ENCODE results near the gene SRSF10.
"Not testable (repeated sequence)": the region's sequence is repeated elsewhere in the genome, so short reads cannot be mapped to it uniquely, and the experiment has no call there.

Gene SRSF10

DNA sequence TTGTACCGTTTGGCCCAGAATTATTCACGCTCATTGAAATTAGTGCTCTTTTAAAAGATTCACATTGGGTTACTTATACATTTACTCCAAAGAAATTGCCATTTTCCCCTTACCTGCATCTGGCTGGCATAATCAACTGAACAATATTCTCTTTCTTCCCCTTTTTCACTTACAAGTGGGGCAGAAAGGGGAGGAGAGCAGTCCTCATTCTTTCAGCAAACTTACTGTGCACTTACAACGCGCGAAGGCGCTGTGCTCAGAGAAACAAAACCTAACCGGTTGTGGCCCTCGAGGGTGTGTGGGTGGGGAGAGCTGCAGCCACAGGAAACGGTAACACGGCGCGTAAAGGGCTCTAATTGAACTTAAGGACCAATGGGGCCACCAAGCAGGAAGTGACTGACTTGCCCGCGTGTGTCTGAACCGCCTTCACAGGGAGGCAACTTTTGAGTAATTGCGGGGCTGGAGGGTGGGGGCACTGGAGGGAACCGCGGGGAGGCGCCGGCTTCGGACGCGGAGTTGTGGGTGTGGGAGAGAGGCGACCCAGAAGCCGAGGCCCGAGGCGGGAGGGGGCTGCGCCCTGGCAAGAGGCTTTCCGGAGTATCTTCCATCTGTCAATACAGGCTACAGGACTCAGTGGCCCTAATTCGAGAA is 21.2 kb downstream of the SRSF10 start:
- peak; percentile 89 to 92 (median 90) for DNase-seq (ENCODE audit: low read depth in 3 of 3)

DNA sequence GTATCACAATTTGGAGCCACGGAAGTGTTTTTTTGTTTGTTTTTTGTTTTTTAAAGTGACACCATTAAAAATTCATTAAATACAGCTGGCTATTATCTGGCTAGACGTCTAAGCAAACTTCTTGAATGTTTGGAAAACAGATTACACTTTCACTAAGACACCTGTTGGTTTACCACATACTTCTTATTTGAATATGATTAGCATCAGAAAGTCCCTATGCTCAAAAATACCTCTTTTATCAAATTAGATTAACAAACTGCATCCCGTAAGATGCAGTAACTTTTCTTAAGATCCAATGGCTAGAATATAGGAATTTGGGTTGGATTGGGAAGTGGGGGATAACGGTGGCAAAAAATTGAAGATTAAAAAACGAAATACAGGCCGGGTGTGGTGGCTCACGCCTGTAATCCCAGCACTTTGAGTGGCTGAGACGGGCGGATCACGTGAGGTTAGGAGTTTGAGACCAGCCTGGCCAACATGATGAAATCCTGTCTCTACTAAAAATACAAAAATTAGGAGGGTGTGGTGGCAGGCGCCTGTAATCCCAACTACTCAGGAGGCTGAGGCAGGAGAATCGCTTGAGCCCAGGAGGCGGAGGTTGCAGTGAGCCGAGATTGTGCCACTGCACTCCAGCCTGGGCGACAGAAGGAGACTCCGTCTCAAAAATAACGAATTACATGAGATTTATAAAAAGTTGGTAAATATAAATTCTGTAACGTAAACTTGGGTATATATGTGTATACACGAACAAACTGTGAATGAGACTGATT is 21.9 kb downstream of the SRSF10 start:
- not testable (repeated sequence) for DNase-seq (ENCODE audit: low read depth in 3 of 3)

DNA sequence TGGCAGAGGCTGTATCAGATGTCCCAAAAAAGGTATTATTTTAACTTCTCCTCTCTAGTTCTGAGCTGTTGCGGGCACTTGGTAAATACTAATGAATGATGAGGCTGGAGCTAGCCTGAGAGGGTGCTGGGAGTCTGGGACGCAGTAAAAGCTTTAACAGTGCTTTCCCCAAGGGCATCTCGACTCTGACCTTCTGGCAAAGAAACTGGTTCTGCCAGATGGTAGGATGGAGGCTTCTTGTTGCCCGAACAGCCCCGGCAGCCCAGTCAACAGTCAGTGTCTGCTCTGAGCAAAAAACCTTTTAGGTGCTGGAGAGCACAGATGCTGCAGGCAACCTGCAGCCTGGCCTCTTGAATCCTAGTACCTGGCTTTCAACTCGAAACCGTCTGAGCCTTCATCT is 23.0 kb downstream of the SRSF10 start:
- no peak for DNase-seq (ENCODE audit: low read depth in 3 of 3)

DNA sequence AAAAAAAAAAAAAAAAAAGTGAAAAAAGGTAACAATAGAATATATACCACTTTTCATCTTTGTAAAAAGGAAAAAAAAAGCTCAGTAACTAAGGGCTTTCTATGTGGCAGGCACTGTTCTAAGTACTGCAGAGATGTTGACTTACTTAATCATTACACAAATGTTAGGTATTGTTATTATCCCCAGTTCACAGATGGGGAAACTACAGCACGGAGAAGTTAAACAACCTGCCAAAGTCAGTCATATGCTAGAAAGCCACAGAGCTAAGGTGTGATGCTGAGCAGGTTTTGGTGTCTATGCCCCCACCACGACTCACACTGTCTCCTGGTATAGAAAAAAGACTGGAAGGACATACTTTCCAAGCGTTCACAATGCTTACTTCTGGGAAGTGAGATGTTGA is 27.1 kb downstream of the SRSF10 start:
- no peak for DNase-seq (ENCODE audit: low read depth in 3 of 3)

DNA sequence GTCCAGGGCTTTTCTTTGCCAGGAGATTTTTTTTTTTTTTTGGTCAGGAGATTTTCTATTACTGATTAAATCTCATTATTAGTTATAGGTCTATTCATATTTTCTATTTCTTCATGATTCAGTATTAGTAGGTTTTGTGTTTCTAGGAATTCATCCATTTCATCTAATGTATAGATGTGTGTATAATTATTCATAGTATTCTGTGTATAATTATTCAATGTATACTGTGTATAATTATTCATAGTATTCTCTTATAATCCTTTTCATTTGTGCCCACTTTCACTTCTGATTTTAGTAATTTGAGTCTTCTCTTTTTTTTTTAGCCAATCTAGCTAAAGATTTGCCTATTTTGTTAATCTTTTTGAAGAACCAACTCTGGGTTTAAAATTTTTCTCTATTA is 32.8 kb downstream of the SRSF10 start:
- no peak for DNase-seq (ENCODE audit: low read depth in 3 of 3)

DNA sequence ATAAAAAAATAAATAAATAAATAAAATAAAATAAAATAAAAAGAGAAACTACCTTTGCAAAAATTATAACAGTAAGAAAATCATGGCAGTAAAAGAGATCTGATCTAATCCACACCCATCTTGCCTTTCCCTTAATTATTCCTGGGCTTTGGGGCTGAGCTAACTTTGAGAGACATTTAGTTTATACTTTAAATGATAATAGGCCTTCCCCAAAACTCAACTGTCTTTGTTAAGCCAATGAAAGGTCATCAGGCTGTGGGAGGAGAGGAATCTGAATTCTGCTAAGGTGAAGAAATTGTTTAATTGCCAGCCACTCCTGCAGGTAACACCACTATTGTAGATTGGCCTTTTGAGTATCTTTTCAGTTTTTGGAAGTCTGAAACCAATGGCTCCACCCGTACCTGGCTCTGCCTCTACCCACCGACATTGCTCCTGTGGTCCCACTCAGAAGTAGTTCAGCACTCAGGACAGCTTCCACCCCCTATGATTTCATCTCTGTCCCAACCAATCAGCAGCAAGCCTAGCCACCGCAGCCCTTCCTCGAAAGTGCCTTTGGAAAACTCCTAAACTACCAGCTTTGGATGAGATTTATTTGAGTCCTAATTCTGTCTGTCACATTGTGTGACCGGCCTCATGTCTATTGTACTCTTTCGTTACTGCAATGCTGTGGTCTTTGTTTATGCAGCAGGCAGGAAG is 43.5 kb downstream of the SRSF10 start:
- no peak for DNase-seq (ENCODE audit: low read depth in 3 of 3)

DNA sequence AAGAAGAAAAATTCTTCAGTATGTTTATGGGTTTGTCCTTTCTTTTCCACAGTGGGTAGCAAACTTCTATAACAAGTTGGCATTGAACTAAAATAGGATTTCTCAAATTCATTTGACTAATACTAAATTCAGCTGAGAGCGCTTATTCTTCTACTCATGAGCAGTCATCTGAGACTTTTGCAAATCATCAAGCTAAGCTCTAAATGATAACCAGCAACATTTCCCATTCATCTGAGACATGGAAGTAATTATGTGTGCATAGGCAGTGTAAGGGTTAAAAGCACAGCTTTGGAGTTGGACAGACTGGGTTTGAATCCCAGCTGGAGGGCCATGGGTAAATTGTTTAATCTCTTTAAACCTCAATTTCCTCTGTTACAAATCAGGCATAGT is 48.6 kb downstream of the SRSF10 start:
- no peak for DNase-seq (ENCODE audit: low read depth in 3 of 3)

DNA sequence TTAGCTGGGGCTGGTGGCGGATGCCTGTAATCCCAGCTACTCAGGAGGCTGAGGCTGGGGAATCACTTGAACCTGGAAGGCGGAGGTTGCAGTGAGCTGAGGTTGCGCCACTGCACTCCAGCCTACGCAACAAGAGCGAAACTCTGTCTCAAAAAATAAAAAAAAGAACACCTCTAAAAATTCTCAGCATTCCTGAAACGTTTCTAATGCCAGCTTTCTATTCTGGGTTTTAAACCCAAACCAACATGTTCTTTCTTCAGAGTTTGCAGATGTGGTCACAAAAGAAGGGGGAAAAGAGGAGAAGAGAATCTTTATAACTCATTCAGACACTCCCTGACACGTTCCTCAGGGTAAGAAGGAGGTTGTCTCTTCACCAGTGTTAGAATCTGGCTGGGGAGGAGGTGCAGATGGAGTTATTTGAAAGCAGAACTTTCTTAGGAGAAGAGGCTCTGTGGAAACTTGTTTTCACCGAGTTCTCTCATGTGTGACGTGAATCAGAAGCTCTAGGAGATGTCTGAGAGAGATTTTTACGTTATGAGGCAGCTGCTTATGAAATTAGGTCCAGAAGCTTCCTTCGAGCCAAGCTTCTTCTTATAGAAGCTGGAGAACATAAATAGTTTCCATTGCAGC is 49.2 kb downstream of the SRSF10 start:
- no peak for DNase-seq (ENCODE audit: low read depth in 3 of 3)

DNA sequence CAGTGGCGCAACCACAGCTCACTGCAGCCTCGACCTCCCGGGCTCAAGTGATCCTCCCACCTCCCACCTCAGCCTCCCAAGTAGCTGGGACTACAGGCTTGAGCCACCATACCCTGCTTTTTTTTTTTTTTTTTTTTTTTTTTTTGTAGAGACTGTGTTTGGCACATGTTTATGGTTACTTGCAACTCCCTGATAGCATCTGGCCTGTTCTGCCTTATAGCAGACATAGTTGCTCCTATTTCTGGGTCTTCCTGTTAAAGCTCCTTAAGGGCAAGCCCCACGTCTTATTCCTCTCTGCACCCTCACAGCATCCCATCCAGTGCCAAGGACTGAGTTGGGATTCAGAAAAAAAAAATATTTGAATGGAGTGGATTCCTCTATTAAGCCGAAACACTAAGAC is 49.9 kb downstream of the SRSF10 start:
- no peak for DNase-seq (ENCODE audit: low read depth in 3 of 3)

DNA sequence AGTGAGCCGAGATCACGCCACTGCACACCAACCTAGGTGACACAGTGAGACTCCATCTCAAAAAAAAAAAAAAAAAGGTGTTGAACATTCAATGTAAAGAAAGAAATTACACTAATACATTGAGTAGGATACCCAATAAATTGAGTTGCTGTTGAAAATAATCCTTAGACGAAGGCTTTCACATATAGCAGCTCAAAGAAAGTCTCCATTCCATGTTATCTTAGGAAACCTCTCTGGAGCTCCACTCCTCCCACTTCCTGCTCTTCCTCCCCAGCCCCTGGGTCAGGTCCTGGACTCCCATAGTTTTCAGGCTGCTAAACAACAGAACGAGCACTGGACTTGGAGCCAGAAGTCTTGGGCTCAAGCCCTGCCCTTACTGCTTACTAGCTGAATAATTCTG is 51.3 kb downstream of the SRSF10 start:
- DNase-seq (ENCODE audit: low read depth in 3 of 3): no peak

DNA sequence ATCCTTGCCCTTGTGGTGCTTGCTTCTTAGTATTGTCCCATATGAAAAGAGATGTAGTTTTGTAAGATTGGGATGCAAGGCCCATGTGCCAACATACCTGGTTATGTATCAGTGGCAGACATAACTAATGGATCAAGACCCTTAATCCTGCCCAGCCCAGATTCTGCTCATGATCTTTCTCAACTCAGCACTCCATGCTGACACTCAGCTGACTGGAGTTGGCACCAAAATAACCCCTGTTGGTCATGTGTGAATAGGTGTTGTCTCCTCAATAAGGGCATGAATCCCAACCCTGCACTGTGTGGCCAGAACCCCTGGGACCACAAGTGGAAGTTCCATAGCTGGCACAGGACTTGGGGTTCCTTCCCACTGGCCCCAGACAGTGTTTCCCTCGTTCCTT is 53.0 kb downstream of the SRSF10 start:
- no peak for DNase-seq (ENCODE audit: low read depth in 3 of 3)

DNA sequence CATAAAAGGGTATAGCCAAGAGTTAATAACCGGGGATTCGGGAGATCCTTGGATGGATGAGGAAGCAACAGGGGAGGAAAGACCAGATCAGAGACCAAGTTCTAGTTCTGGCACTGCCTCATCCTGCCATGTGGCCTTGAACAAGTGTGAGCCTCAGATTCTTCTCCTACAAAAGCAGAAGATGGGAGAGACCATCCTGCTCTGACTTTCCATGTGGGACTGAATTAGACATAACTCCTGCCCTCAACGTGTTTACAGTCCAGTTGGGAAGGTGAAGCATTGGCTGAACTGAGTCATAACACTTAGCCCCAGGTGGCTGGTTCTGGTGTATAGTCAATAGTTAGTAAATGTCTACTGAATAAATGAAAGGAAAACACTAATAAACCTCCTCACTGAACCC is 54.8 kb downstream of the SRSF10 start:
- no peak for DNase-seq (ENCODE audit: low read depth in 3 of 3)

DNA sequence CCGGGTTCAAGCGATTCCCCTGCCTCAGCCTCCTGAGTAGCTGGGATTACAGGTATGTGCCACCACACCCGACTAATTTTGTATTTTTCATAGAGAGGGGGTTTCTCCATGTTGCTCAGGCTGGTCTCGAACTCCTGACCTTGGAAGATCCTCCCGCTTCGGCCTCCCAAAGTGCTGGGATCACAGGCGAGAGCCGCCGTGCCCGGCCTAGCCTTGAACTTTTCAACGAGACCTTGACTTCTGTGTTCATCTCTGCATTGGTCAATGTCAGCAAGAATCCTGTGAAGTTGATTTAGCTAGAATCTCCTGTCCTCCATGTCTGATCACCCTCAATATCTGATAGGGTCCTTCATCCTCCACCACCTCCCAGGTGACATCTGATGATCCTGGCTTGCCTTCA is 55.5 kb downstream of the SRSF10 start:
- DNase-seq (ENCODE audit: low read depth in 3 of 3): no peak

DNA sequence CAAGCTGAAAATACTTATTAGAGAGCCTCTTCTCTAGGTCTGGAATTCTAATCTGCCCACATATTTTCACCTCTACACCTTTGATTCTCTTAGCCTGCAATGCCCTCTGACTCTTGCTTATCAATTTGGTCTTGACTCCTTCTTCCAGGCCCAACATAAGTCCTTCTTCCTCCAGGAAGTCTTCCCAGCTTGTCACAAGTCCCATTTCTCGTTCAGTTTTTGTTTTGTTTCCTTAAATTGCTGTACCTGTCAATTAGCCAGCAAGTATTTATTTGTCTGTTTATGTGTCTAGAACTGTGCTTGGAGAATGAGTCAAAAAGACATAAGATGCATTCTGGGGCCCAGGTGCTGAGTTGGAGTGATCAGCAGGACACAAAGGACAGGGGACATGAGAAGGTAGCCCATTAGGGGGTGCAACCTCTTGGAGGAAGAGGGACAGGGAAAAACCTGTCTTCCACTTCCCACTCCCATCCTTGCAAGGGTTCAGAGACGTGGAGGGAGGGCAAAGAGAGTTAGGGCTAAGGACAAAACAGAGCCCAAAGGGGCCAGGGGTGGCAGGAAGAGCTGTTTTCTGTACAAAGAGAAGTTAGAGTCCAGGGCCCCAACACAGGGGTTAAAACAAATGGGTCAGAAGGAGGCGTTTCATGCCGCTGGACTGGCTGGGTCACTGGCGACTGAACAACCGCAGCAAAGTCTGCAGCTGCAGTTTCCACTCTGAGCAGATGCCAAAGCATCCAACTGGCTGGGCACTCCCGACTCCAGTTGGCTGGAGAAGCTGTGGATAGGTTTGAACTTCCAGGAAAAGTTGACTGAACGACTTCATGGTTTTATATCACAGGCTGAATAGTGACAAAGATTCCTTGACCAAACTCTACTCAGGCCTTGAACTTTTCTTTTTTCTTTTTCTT is 56.3 kb downstream of the SRSF10 start:
- no peak for DNase-seq (ENCODE audit: low read depth in 3 of 3)

DNA sequence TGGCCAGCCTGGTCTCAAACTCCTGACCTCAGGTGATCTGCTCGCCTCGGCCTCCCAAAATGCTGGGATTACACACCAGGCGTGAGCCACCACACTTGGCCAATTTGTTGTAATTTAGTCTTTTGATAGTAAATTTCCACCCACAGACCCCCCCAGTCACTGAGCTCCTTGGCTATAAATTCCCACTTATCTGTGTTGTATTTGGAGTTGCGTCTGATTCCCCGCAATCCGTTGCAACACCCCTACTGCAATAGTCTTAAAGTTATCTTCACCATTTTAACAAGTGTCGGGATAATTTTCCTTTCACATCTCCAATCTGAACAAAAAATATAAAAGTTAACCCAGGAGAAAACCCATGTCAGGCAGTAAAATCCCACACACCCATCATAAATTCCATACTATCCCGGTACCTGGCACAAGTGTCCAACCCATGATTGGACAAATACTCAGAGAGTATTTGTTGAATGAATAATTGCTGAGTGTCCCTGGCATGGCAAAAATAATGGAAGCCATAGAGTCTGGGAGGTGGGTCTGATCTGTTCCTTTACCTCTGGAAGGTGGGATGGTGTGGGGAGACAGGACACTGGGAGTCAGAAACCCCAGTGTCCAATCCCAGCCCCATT is 57.7 kb downstream of the SRSF10 start:
- DNase-seq (ENCODE audit: low read depth in 3 of 3): no peak

DNA sequence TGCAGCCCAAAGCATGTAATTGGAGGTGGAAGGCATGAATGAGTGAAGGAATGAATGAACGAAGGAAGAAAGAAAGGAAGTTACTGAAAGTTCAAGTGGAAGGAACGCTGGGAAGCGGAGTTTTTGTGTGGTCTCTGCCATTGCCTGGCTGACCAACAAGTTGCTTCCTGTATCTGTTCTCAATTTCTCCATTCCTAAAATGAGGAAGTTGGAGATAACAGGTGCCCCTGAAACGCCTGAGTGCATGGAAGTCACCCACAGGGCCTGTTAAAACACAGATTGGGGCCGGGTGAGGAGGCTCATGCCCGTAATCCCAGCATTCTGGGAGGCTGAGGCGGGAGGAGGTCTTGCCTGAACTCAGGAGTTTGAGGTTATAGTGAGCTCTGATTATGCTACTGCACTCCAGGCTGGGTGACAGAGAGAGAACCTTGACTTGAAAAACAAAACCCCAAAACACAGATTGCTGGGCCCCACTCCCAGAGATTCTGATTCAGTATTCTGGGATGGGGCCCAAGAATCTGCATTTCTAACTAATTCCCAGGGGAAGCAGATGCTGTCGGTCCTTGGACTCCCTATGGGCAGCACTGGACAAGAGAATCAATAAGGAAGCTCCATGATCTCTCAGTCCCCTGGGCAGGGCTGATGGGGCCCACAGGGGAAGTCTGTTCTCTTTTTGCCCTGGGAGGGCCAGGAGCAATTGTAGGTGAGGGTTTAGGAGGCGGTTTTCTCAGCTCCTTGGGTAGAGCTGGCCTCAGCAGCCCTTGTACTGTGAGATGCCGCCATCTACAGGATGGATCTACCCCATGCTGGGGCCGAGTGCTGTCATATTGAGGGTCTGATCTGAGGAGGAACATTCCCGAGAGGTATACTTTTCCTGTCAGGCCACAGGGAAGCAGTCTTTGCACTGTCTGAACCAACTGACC is 63.7 kb downstream of the SRSF10 start:
- peak; percentile 9 to 45 (median 33) for DNase-seq (ENCODE audit: low read depth in 3 of 3)

DNA sequence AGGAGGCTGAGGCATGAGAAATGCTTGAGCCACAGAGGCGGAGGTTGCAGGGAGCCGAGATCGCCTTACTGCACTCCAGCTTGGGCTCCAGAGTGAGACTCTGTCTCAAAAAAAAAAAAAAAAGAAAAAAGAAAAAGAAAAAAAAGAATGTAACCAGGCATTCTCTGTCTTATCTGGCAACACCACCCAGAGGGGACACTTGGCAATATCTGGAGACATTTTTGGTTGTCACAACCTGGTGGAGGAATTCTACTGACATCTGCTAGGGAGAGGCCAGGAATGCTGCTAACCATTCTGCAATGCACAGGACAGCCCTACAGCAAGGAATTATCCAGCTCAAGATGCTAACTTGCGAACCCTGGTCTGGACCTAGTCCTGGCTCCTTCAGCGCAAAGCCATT is 64.7 kb downstream of the SRSF10 start:
- no peak for DNase-seq (ENCODE audit: low read depth in 3 of 3)

DNA sequence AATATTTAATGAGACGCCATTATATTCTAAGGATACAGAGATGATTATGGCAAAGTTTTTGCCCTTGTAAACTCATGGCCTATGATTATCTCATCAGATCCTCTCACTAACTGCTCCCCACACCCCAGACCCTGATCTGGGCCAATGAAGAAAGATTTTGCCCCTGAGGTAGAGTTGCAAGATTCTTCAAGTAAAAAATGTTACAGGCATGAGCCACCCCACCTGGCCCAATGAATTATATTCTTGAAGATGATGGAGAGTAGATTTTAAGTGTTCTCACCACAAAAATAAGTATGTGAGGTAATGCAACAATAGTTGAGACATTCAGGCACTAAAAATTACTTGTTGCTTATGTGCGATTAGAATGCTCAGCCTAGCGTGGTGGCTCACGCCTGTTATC is 65.2 kb downstream of the SRSF10 start:
- DNase-seq (ENCODE audit: low read depth in 3 of 3): no peak

All from stimulated activated CD4-positive, alpha-beta T cell treated with anti-CD3 and anti-CD28 coated beads, TNF-alpha, amount 100 ng/mL, for 48 hours (primary cell).